ENCODE measurements around the gene HOATZ.

DNA sequence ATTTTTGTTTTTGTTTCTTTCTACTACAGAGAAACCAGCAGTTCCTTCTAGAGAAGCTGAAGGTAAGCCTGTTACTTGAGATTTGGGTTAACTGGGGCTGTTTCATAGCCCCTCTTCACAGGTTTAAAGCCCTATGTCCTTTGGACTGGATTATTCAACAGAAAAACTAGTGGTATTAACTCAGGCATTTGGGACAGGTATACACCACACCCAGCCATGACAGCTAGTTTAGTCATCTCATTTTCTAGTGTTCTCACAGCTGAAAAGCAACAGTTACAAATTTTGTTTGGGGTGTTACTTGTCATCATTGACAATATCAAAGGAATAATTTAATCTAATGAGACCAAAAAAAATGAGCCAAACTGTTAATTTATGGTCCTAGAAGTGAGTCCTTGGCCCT is 40.0 kb downstream of the HOATZ start:
- TF ChIP-seq, protein P1, sequence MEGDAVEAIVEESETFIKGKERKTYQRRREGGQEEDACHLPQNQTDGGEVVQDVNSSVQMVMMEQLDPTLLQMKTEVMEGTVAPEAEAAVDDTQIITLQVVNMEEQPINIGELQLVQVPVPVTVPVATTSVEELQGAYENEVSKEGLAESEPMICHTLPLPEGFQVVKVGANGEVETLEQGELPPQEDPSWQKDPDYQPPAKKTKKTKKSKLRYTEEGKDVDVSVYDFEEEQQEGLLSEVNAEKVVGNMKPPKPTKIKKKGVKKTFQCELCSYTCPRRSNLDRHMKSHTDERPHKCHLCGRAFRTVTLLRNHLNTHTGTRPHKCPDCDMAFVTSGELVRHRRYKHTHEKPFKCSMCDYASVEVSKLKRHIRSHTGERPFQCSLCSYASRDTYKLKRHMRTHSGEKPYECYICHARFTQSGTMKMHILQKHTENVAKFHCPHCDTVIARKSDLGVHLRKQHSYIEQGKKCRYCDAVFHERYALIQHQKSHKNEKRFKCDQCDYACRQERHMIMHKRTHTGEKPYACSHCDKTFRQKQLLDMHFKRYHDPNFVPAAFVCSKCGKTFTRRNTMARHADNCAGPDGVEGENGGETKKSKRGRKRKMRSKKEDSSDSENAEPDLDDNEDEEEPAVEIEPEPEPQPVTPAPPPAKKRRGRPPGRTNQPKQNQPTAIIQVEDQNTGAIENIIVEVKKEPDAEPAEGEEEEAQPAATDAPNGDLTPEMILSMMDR (conservative IDR thresholded peaks at IDR 0.05; ENCODE audit: low read length) = no peak
- TF ChIP-seq EZH2phosphoT487 (IDR thresholded peaks at IDR 0.05; ENCODE audit: borderline replicate concordance) = no peak

All from Loucy (cell line).